Stomach (tissue), 4 donors: Measurements from ENCODE around the gene ATP11A.

Experiments used
- EP300 ChIP-seq: sonication (generic); formaldehyde crosslinking; IDR thresholded peaks from one replicate; pipeline ENCODE4 v1.6.1; 2017; ENCODE audit warnings: antibody characterized with exemption
- POLR2A ChIP-seq, 4 donors: fragments of 450-650 bp; IDR thresholded peaks; one replicate each; pipeline ENCODE4 v1.6.1; 2016; ENCODE audit warnings: antibody characterized with exemption in 4 of 4, control low read depth in 2 of 4, mild to moderate bottlenecking in 1 of 4, moderate library complexity in 1 of 4
- TF ChIP-seq, protein P1 (sequence below), 7 experiments: fragments of 450-650 bp in 4 of 7; fragments of 200-600 bp in 3 of 7; sonication (generic) in 3 of 7; IDR thresholded peaks; one replicate each; pipeline ENCODE4 v1.5.1; 2016 to 2019; ENCODE audit warnings: antibody characterized with exemption in 7 of 7, control low read depth in 2 of 7, mild to moderate bottlenecking in 1 of 7

- TF ChIP-seq POLR2A (IDR thresholded peaks at IDR 0.05) (no peak), EP300 (no peak)
- TF ChIP-seq, protein P1, sequence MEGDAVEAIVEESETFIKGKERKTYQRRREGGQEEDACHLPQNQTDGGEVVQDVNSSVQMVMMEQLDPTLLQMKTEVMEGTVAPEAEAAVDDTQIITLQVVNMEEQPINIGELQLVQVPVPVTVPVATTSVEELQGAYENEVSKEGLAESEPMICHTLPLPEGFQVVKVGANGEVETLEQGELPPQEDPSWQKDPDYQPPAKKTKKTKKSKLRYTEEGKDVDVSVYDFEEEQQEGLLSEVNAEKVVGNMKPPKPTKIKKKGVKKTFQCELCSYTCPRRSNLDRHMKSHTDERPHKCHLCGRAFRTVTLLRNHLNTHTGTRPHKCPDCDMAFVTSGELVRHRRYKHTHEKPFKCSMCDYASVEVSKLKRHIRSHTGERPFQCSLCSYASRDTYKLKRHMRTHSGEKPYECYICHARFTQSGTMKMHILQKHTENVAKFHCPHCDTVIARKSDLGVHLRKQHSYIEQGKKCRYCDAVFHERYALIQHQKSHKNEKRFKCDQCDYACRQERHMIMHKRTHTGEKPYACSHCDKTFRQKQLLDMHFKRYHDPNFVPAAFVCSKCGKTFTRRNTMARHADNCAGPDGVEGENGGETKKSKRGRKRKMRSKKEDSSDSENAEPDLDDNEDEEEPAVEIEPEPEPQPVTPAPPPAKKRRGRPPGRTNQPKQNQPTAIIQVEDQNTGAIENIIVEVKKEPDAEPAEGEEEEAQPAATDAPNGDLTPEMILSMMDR (IDR thresholded peaks at IDR 0.05) = no peak
Measured at GRCh38 chr13:112852392-112852791, 162.6 kb downstream of the ATP11A start.
